Muscle layer of duodenum (tissue), 2 donors: ENCODE data around the gene DTNB.
"Not testable (repeated sequence)": the region's sequence is repeated elsewhere in the genome, so short reads cannot be mapped to it uniquely, and the experiment has no call there.

Source experiments
- H3K27ac ChIP-seq: one replicate; pipeline ENCODE4 v1.7.0; 2013; ENCODE audit warnings: mild to moderate bottlenecking, low read length
- H3K27me3 ChIP-seq: one replicate; pipeline ENCODE4 v1.7.0; 2013; ENCODE audit warnings: low read depth, mild to moderate bottlenecking, control low read depth, low read length
- H3K36me3 ChIP-seq, 2 donors: one replicate each; pipeline ENCODE4 v1.7.0; 2013; ENCODE audit warnings: low read length in 2 of 2, control low read depth in 1 of 2, mild to moderate bottlenecking in 1 of 2; ENCODE audit not compliant: insufficient read depth in 2 of 2, control insufficient read depth in 1 of 2
- H3K4me1 ChIP-seq, 2 donors: one replicate each; pipeline ENCODE4 v1.7.0; 2013; ENCODE audit warnings: low read length in 2 of 2, mild to moderate bottlenecking in 2 of 2, control low read depth in 1 of 2, moderate library complexity in 1 of 2; ENCODE audit not compliant: insufficient read depth in 2 of 2, control insufficient read depth in 1 of 2
- H3K4me3 ChIP-seq, 2 donors: one replicate each; pipeline ENCODE4 v1.7.0; 2013; ENCODE audit warnings: low read length in 2 of 2, low read depth in 1 of 2, mild to moderate bottlenecking in 1 of 2
- H3K9me3 ChIP-seq, 2 donors: one replicate each; pipeline ENCODE4 v1.7.0; 2013; ENCODE audit warnings: low read length in 2 of 2, control low read depth in 1 of 2, mild to moderate bottlenecking in 1 of 2; ENCODE audit not compliant: control insufficient read depth in 1 of 2
- donor health status: healthy.

DTNB gene

DNA sequence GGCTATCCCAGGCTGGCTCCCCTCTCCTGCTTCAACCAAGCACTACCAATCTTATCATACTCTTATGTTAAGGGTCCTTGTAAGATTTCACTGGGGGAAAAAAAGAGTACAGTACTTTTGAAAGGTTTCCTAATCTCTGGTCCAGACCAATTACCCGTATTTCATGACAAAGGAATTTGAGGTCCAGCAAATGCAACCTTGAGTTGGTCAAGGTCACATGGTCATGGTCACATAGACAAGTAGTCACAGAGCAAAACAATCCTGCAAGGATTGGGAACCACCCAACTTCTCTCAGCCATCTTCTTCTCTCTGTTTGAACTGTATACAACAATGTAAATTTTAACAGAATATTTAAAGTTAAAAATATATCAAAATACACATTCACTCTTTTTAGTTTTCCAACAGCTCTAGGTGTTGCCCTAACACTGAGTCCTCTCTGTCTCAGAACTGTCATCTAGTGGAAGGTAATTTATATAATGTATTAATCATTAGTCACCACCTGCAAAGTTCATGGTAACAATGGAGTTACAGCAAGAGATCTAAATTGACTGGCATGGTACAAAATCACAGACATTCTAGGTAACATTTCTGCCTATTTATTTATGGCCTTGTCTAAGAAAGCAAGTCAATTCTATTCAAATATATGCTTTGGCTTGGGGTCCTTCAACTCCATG, 21.5 kb downstream of the DTNB start:
- Histone ChIP-seq H3K4me1 (no peaks in the 10 kb centered on the region), H3K9me3 (no peaks in the 10 kb centered on the region), H3K36me3 (no peaks in the 10 kb centered on the region), H3K4me3 (no peak overlapping the region), H3K27ac (no peak overlapping the region), H3K27me3 (no peaks in the 10 kb centered on the region)

- Histone ChIP-seq H3K27ac (no peak overlapping the region), H3K4me1 (no peaks in the 10 kb centered on the region)
Measured at GRCh38 chr2:25651066-25651465, 22.3 kb downstream of the DTNB start.

GRCh38 chr2:25650256-25650655, 23.1 kb downstream of the DTNB start:
- H3K9me3 ChIP-seq, result no peaks in the 10 kb centered on the region
- no peak overlapping the region for H3K4me3 ChIP-seq
- no peaks in the 10 kb centered on the region for H3K36me3 ChIP-seq
- no peaks in the 10 kb centered on the region for H3K4me1 ChIP-seq
- no peak overlapping the region for H3K27ac ChIP-seq
- no peaks in the 10 kb centered on the region for H3K27me3 ChIP-seq

More at GRCh38 chr2:25651066-25651465, 22.3 kb downstream of the DTNB start:
- Histone ChIP-seq H3K36me3 (no peaks in the 10 kb centered on the region), H3K4me3 (no peak overlapping the region), H3K9me3 (no peaks in the 10 kb centered on the region), H3K27me3 (no peaks in the 10 kb centered on the region)

DNA sequence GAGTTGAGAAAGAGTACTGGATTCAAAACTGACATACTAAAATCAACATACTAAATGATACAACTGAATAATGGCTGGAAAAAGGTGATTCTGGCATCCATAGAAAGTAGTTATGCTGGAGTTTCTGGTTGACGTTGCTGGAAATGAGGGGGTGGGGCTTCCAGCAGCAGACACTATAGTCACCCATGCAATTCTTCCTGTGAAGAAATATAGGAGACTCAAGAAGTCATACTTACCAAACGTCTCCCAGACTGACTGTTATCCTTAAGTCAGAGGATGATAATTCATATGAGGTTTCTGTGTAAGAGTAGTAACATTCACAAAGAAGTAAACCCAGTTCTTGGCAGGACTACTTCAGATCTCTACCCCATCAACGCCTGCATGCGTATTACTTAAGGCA, 23.6 kb downstream of the DTNB start:
- Histone ChIP-seq H3K27ac (no peak overlapping the region), H3K4me1 (no peaks in the 10 kb centered on the region), H3K4me3 (no peak overlapping the region), H3K36me3 (no peaks in the 10 kb centered on the region), H3K9me3 (no peaks in the 10 kb centered on the region), H3K27me3 (no peaks in the 10 kb centered on the region)

DNA sequence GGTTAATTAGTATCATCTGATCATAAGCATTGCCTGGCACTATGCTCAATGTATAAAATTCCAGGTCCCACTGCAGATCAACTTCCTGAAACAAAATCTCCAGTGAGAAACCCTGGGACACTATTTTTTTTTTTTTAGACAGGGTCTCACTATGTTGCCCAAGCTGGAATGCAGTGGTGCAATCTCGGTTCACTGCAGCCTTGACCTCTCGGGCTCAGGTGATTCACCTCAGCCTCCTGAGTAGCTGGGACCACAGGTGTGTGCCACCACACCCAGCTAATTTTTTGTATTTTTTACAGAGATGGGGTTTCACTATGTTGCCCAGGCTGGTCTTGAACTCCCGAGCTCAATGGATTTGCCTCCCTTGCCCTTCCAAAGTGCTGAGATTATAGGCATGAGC, 31.1 kb downstream of the DTNB start:
- no peaks in the 10 kb centered on the region for H3K4me1 ChIP-seq
- H3K4me3 ChIP-seq, result no peak overlapping the region
- H3K36me3 ChIP-seq, result no peaks in the 10 kb centered on the region
- no peaks in the 10 kb centered on the region for H3K9me3 ChIP-seq
- no peak overlapping the region for H3K27ac ChIP-seq
- H3K27me3 ChIP-seq, result no peaks in the 10 kb centered on the region

DNA sequence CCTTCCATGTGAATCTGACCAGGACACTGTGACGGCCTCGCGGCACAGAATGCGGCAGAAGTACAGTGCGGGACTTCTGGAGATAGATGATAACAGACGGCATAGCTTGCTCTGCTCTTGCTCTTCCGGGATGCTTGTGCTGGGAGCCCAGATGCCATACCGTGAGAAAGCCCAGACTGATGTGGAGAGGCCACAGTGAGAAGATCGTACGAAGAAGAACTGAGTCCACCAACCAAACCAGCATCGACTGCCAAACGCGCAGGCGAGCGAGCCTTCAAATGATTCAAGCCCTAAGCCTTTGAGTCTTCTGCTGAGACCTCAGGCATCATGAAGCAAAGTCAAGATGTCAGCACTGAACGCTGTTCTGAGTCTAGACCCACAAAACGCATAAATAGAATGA, 33.7 kb downstream of the DTNB start:
- Histone ChIP-seq H3K4me1 (no peaks in the 10 kb centered on the region), H3K27ac (no peak overlapping the region), H3K9me3 (no peaks in the 10 kb centered on the region), H3K36me3 (no peaks in the 10 kb centered on the region), H3K27me3 (no peaks in the 10 kb centered on the region), H3K4me3 (no peak overlapping the region)

DNA sequence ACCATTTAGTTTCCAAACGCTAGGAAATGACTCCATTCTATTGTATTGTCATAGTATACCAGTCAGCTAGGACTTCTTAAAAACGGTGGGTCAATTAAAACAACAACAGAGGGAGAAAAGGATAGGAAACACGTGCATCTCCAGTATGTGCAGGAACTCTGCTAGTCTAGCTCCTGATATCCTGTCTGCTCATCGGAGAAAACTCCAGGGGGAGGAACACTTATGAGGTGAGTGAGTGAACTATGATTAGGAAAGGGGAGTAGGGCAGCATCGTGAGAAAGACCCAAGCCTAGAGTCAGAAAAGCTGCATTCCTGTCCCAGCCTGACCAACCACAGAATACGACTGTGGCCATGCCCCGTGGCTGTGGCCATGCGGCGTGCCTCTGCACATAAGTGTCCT, 34.2 kb downstream of the DTNB start:
- H3K27me3 ChIP-seq, result no peaks in the 10 kb centered on the region

GRCh38 chr2:25635797-25636196, 37.6 kb downstream of the DTNB start:
- no peaks in the 10 kb centered on the region for H3K27me3 ChIP-seq
- no peaks in the 10 kb centered on the region for H3K36me3 ChIP-seq
- no peak overlapping the region for H3K27ac ChIP-seq
- H3K4me3 ChIP-seq, result no peak overlapping the region
- H3K9me3 ChIP-seq, result no peaks in the 10 kb centered on the region
- no peaks in the 10 kb centered on the region for H3K4me1 ChIP-seq

More for the DNA sequence above, 34.2 kb downstream of the DTNB start:
- Histone ChIP-seq H3K36me3 (no peaks in the 10 kb centered on the region), H3K9me3 (no peaks in the 10 kb centered on the region), H3K4me3 (no peak overlapping the region), H3K4me1 (no peaks in the 10 kb centered on the region), H3K27ac (no peak overlapping the region)

DNA sequence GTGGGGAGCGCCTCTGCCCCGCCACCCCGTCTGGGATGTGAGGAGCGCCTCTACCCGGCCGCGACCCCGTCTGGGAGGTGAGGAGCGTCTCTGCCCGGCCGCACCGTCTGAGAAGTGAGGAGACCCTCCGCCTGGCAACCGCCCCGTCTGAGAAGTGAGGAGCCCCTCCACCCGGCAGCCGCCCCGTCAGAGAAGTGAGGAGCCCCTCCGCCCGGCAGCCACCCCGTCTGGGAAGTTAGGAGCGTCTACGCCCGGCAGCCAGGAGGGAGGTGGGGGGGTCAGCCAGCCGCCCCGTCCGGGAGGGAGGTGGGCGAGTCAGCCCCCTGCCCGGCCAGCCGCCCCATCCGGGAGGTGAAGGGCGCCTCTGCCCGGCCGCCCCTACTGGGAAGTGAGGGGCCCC, 39.6 kb downstream of the DTNB start:
- H3K36me3 ChIP-seq, H3K27ac ChIP-seq, H3K9me3 ChIP-seq, H3K27me3 ChIP-seq, H3K4me1 ChIP-seq, H3K4me3 ChIP-seq: not testable (repeated sequence)

- no peak overlapping the region for H3K4me3 ChIP-seq
Measured at GRCh38 chr2:25632396-25632795, 41.0 kb downstream of the DTNB start.

DNA sequence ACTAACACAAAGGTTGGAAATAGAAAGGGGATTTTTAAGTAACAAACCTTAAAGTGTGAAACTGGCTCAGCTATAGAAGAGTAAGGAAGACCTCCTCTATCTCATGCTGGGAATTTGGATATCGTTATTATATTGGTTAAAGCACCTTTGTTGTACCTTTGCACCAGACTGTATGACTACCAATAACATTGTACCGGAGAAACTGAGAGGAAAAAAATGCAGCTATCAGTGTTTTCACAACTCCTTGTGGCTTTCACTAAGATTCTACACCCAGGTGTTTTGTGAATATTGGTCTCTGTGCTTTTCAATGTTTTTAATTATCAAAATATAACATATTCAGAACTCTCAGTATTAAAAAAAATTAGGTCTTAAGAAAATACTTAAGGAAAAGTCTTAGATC, 48.7 kb downstream of the DTNB start:
- Histone ChIP-seq H3K4me3 (no peak overlapping the region), H3K4me1 (no peaks in the 10 kb centered on the region), H3K36me3 (peaks cover 0 to 8% of the 10 kb centered on the region in 2 donors), H3K27me3 (no peaks in the 10 kb centered on the region), H3K27ac (no peak overlapping the region), H3K9me3 (no peaks in the 10 kb centered on the region)

More at GRCh38 chr2:25632396-25632795, 41.0 kb downstream of the DTNB start:
- H3K9me3 ChIP-seq, result no peaks in the 10 kb centered on the region
- H3K27ac ChIP-seq, result no peak overlapping the region
- peaks cover 0 to 7% of the 10 kb centered on the region in 2 donors for H3K36me3 ChIP-seq
- no peaks in the 10 kb centered on the region for H3K27me3 ChIP-seq
- H3K4me1 ChIP-seq, result no peaks in the 10 kb centered on the region

- H3K4me1 ChIP-seq, result no peaks in the 10 kb centered on the region
- peaks cover 0 to 9% of the 10 kb centered on the region in 2 donors for H3K36me3 ChIP-seq
- H3K9me3 ChIP-seq, result no peaks in the 10 kb centered on the region
- no peak overlapping the region for H3K27ac ChIP-seq
- H3K4me3 ChIP-seq, result no peak overlapping the region
- H3K27me3 ChIP-seq, result no peaks in the 10 kb centered on the region
Measured at GRCh38 chr2:25623361-25623760, 50.0 kb downstream of the DTNB start.
